Heart right ventricle (tissue), 16 donors: ENCODE results near the gene MGMT. TPM values are rescaled to one million over a fixed set of nuclear protein-coding genes. Genes with fewer than 3 reads are reported as not detected.
A peak's percentile ranks its signal among the peaks of the same experiment; 100 is the strongest.

ENCODE experiments used
- ATAC-seq, 8 donors: fragments of 200-7000 bp; cut with Tn5 transposase; one replicate each; pipeline ENCODE4 v1.9.1; 2020; ENCODE audit warnings: mild to moderate bottlenecking in 8 of 8, moderate library complexity in 8 of 8, moderate number of reproducible peaks in 1 of 8
- DNase-seq, 2 donors: peaks; one replicate each; pipeline ENCODE4 v3.0.0-alpha.2; 2020
- H3K27ac ChIP-seq, 10 donors: fragments of 200-600 bp; sonication (generic) in 2 of 10; one replicate each; pipeline versions ENCODE4 v1.5.0 to v1.8.0; 2020 to 2022; ENCODE audit warnings: mild to moderate bottlenecking in 3 of 10
- H3K27me3 ChIP-seq, 7 donors: fragments of 200-600 bp; one replicate each; pipeline ENCODE4 v1.8.0; 2021 to 2022; ENCODE audit warnings: mild to moderate bottlenecking in 2 of 7
- H3K36me3 ChIP-seq, 9 donors: fragments of 200-600 bp; sonication (generic) in 1 of 9; one replicate each; pipeline versions ENCODE4 v1.5.0 to v1.8.0; 2020 to 2022; ENCODE audit warnings: mild to moderate bottlenecking in 2 of 9
- H3K4me1 ChIP-seq, 9 donors: fragments of 200-600 bp; sonication (generic) in 1 of 9; one replicate each; pipeline versions ENCODE4 v1.5.0 to v1.8.0; 2020 to 2022; ENCODE audit warnings: mild to moderate bottlenecking in 4 of 9
- H3K4me3 ChIP-seq, 10 donors: fragments of 200-600 bp; sonication (generic) in 2 of 10; one replicate each; pipeline versions ENCODE4 v1.5.0 to v1.8.0; 2020 to 2022; ENCODE audit warnings: mild to moderate bottlenecking in 7 of 10, moderate library complexity in 2 of 10
- H3K9me3 ChIP-seq, 11 donors: fragments of 200-600 bp in 10 of 11; sonication (generic) in 2 of 11; one replicate each; pipeline versions ENCODE4 v1.5.0 to v1.8.0; 2013 to 2022; ENCODE audit warnings: mild to moderate bottlenecking in 2 of 11, control low read depth in 1 of 11, moderate library complexity in 1 of 11
- WGBS, 2 donors: extraction: QIAGEN DNeasy Blood & Tissue Kit; methylation state at CpG; one replicate each; pipeline ENCODE4 v1.1.7; 2013; ENCODE audit warnings: inconsistent platforms in 1 of 2; 5-methylcytosine and 5-hydroxymethylcytosine counted together
- intact Hi-C, 10 donors: fragments of 100-400 bp; cut with DNase I; formaldehyde crosslinking; loops; one replicate each; pipeline versions ENCODE4 v1.11.1 to v1.14.2; 2022
- polyA plus RNA-seq, 2 donors: library from polyadenylated mRNA; stranded (reverse); fragments of 200-250 nt; gene quantifications; one replicate each; pipeline ENCODE4 v1.2.3, GENCODE V29; 2013
- total RNA-seq, 10 donors: library from RNA; stranded (reverse); fragmentation: NEBNext Ultra II Directional in 3 of 10; extraction: Animal tissue kit (Norgen Biotek cat#: 25700) in 3 of 10; gene quantifications; one replicate each; pipeline versions ENCODE4 v1.2.1 to v1.2.4, GENCODE V29; 2021 to 2023
- TF ChIP-seq, protein P1 (sequence below), 9 donors: fragments of 200-600 bp; sonication (generic) in 2 of 9; IDR thresholded peaks; one replicate each; pipeline versions ENCODE4 v1.5.0 to v1.8.0; 2021 to 2022; ENCODE audit warnings: antibody characterized with exemption in 9 of 9, mild to moderate bottlenecking in 5 of 9, moderate library complexity in 1 of 9
- donor health status: Arrhythmogenic right ventricular cardiomyopathy.
- donor health status: ischemic (EF 13 %, LVEDD 7.1; RV severe dilation, severe dysfunction).
- donor health status: healthy with polysubstance abuse.
- donor health status: DM: no; HTN: yes; CAD: no.
- donor health status: DM: no; HTN: no; CAD: no.
- donor health status: ischemic (EF 25% LVEDD 6.9; RV normal size, moderate dysfunction).
- donor health status: ischemic (EF 25% LVEDD 5.7; RV mildly dilated, moderate dysfunction).
- donor health status: healthy.
- donor health status: DM: yes; HTN: yes; CAD: no.
- donor health status: Ischemic cardiomyopathy.
- donor health status: ischemic (EF 35%, LVEDD 5.7; RV mildly dilated, moderate dysfunction).
- donor health status: nonischemic (EF 11% LVEDD 7.7; RV severe dilation, severe dysfunction).
- donor health status: DM: yes; HTN: yes; CAD: no.
- donor health status: PGD.
- donor health status: ischemic (EF 29% LVEDD 5.4; RV normal size, mild dysfunction).
- donor health status: nonischemic (EF 23%, LVEDD 6.1; RV moderate dilation, normal function).

Gene MGMT
- total and polyA plus RNA-seq, 12 donors, result 8.4 to 17.8 (median 12.9) TPM

DNA sequence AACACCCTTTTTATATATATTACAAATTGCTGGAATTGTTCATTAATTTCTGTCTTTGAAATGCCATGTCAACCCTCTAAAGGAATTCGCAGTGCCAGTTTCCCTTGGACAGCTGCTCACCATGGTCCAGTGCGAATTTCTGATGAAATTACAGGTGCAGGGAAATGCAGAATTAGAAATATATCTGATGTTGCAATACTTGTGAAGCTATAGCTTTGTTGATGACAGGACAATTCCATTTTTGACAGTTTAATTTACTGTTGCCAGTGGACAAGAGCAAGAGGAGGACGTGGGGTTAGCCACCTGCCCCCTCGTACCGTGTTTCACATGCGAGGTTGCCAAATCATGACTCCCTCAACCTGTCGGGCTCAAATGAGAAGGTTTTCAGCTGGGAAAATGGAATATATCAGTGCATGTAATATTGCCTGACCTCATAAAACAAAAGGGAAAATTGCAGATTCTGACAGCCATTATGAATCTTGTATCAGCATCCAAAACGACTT is 140.6 kb downstream of the MGMT start:
- H3K27me3 ChIP-seq, result no peaks in the 10 kb centered on the region
- intact Hi-C loops, result no loop called here
- WGBS, 2 donors, result 97% methylated on average over 8 of the region's 8 CpGs
- ATAC-seq, result no peak
- H3K9me3 ChIP-seq, result no peaks in the 10 kb centered on the region
- no peak overlapping the region for H3K27ac ChIP-seq
- TF ChIP-seq, protein P1, sequence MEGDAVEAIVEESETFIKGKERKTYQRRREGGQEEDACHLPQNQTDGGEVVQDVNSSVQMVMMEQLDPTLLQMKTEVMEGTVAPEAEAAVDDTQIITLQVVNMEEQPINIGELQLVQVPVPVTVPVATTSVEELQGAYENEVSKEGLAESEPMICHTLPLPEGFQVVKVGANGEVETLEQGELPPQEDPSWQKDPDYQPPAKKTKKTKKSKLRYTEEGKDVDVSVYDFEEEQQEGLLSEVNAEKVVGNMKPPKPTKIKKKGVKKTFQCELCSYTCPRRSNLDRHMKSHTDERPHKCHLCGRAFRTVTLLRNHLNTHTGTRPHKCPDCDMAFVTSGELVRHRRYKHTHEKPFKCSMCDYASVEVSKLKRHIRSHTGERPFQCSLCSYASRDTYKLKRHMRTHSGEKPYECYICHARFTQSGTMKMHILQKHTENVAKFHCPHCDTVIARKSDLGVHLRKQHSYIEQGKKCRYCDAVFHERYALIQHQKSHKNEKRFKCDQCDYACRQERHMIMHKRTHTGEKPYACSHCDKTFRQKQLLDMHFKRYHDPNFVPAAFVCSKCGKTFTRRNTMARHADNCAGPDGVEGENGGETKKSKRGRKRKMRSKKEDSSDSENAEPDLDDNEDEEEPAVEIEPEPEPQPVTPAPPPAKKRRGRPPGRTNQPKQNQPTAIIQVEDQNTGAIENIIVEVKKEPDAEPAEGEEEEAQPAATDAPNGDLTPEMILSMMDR (IDR thresholded peaks at IDR 0.05), result no peak
- H3K36me3 ChIP-seq, result no peaks in the 10 kb centered on the region
- H3K4me3 ChIP-seq, result no peak overlapping the region
- DNase-seq, result no peak
- peaks cover 0 to 13% (median 0%) of the 10 kb centered on the region in 9 donors for H3K4me1 ChIP-seq

- intact Hi-C loops, result no loop called here
- WGBS, 2 donors, result 94 to 97% methylated on average over 10 of the region's 10 CpGs
- Histone ChIP-seq H3K4me3 (no peak overlapping the region), H3K27ac (no peak overlapping the region), H3K9me3 (no peaks in the 10 kb centered on the region), H3K27me3 (no peaks in the 10 kb centered on the region), H3K36me3 (no peaks in the 10 kb centered on the region), H3K4me1 (peaks cover 0 to 22% (median 3%) of the 10 kb centered on the region in 9 donors)
- ATAC-seq, result no peak
- TF ChIP-seq, protein P1 (IDR thresholded peaks at IDR 0.05), result no peak
- no peak for DNase-seq
These were observed 141.6 kb downstream of the MGMT start for GRCh38 chr10:129608653-129609052.

DNA sequence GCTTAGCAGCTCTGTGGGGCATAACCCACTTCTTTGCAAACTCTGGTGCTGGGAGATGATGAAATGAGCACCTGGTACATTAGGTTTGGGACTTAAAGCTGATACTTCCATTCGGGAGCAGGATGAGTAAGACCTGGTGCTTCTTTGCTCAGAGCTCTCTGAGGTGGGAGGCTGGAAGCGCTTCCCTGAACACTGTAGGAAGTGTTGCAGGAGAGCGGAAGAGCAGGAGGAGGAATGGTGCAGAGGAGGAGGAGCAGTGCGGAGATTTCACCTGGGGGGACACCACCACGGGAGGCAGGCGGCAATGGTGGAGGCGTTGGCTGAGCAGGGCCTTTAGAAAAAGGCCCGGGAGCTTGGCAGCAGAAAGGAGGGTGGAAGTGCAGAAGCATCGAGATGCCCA is 142.5 kb downstream of the MGMT start:
- ATAC-seq, result no peak
- intact Hi-C loops, result no loop called here
- TF ChIP-seq, protein P1 (IDR thresholded peaks at IDR 0.05), result no peak
- Histone ChIP-seq H3K27ac (no peak overlapping the region), H3K4me1 (peaks cover 0 to 22% (median 3%) of the 10 kb centered on the region in 9 donors), H3K36me3 (no peaks in the 10 kb centered on the region), H3K9me3 (no peaks in the 10 kb centered on the region), H3K27me3 (no peaks in the 10 kb centered on the region), H3K4me3 (no peak overlapping the region)
- no peak for DNase-seq
- WGBS, 2 donors, result 96 to 98% methylated on average over 9 of the region's 9 CpGs

DNA sequence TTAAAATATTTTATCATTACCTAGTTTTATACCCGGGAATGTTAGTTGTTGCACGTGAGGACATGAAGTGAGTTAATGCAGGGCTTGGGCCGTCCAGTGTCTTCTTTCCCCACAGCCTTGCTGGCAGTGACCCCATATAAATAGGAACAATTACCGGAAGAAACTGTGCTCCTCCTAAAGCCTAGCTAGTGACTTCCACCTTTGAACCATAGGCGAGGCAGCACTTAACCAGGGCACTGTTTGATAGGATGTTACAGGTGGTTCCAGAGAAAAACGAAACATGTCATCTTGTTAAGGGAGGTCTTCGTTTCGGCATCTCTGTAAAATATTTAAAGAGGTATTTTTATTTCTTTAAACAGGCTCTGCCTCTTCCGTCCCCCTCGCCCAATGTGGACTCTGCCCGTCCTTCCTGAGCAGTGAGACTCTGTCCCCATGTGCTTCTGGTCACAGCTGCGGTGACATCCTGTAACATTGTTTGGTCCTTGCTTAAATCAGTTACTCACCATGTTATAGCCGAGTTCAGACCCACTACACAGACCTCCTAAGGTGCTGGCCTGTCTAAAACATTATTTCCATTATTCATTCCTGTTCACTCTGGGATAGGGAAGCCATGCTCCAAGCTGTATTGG is 145.6 kb downstream of the MGMT start:
- H3K4me1 ChIP-seq, result peaks cover 0 to 22% (median 3%) of the 10 kb centered on the region in 9 donors
- intact Hi-C loops, result no loop called here
- H3K27ac ChIP-seq, result peak overlapping the region in 3 of 10 donors; percentile 10 to 49 (median 43)
- TF ChIP-seq, protein P1 (IDR thresholded peaks at IDR 0.05), result no peak
- no peak overlapping the region for H3K4me3 ChIP-seq
- ATAC-seq (peak in 3 of 8 donors; percentile 33 to 56 (median 41)), DNase-seq (no peak)
- H3K36me3 ChIP-seq, result no peaks in the 10 kb centered on the region
- no peaks in the 10 kb centered on the region for H3K27me3 ChIP-seq
- H3K9me3 ChIP-seq, result no peaks in the 10 kb centered on the region
- WGBS, 2 donors, result 70 to 75% methylated on average over 13 of the region's 13 CpGs
